Caco-2 (cell line): ENCODE data around the gene NOL3. TPM values are rescaled to one million over a fixed set of nuclear protein-coding genes. Genes with fewer than 3 reads are reported as not detected.

ENCODE experiments used
- BruUV-seq: library from RNA; stranded (reverse); fragments of 400-500 nt; replicated peaks from 2 replicates; lab custom pipeline; 2021; lab: Mats Ljungman, UMichigan
- CTCF ChIA-PET: fragments of 300-600 bp; sonication (Branson Sonifier 250); formaldehyde crosslinking; loops from one replicate; lab custom pipeline; 2022; ENCODE audit warnings: antibody characterized with exemption; lab: Charles Lee
- POLR2A ChIA-PET: fragments of 300-600 bp; sonication (Branson Sonifier 250); formaldehyde crosslinking; loops from one replicate; lab custom pipeline; 2022; ENCODE audit warnings: antibody characterized with exemption; lab: Charles Lee
- DNase-seq, 2 experiments: peaks; one replicate each; pipeline versions ENCODE4 v3.0.0 to v3.0.0-alpha.2; 2020 to 2022
- H3K27me3 ChIP-seq: replicated peaks from 2 replicates; pipeline ENCODE4 v1.6.0; 2011; ENCODE audit warnings: low read length; ENCODE audit not compliant: control insufficient read depth, insufficient read depth
- H3K36me3 ChIP-seq: 2 replicates; pipeline ENCODE4 v1.5.1; 2011; ENCODE audit warnings: low read length; ENCODE audit not compliant: control insufficient read depth, insufficient read depth
- H3K4me1 ChIP-seq: fragments of 250-450 bp; sonication (Bioruptor Pico); 2 replicates; pipeline ENCODE4 v1.5.1; 2020; ENCODE audit warnings: mild to moderate bottlenecking
- H3K4me3 ChIP-seq: 2 replicates; pipeline ENCODE4 v1.5.1; 2011; ENCODE audit warnings: low read depth, mild to moderate bottlenecking, control low read depth, low read length
- H3K9me3 ChIP-seq: fragments of 250-450 bp; sonication (Bioruptor Pico); 2 replicates; pipeline ENCODE4 v1.5.1; 2020; ENCODE audit warnings: mild to moderate bottlenecking, moderate library complexity
- H3K27ac Mint-ChIP-seq: one replicate; pipeline ENCODE4 v1.8.0; 2022; ENCODE audit warnings: mixed read lengths; ENCODE audit not compliant: unreplicated experiment
- H3K27me3 Mint-ChIP-seq: one replicate; pipeline ENCODE4 v1.8.0; 2022; ENCODE audit warnings: mixed read lengths; ENCODE audit not compliant: insufficient read depth, unreplicated experiment
- H3K36me3 Mint-ChIP-seq: one replicate; pipeline ENCODE4 v1.8.0; 2022; ENCODE audit warnings: mild to moderate bottlenecking, mixed read lengths; ENCODE audit not compliant: insufficient read depth, unreplicated experiment
- H3K4me1 Mint-ChIP-seq: one replicate; pipeline ENCODE4 v1.8.0; 2022; ENCODE audit warnings: low read depth, mixed read lengths; ENCODE audit not compliant: unreplicated experiment
- H3K4me3 Mint-ChIP-seq: one replicate; pipeline ENCODE4 v1.8.0; 2022; ENCODE audit warnings: mild to moderate bottlenecking, moderate library complexity, mixed read lengths; ENCODE audit not compliant: unreplicated experiment
- H3K9me3 Mint-ChIP-seq: one replicate; pipeline ENCODE4 v1.8.0; 2022; ENCODE audit warnings: mixed read lengths; ENCODE audit not compliant: unreplicated experiment
- CTCF ChIP-seq, 2 experiments: fragments of 200-600 bp in 1 of 2; IDR thresholded peaks; 1 replicate in 1 of 2; 2 replicates in 1 of 2; pipeline versions ENCODE4 v1.5.1 to v1.8.0; 2011 to 2022; ENCODE audit warnings: antibody characterized with exemption in 1 of 2, control low read depth in 1 of 2, inconsistent platforms in 1 of 2, low read depth in 1 of 2, low read length in 1 of 2, mild to moderate bottlenecking in 1 of 2, moderate library complexity in 1 of 2; ENCODE audit not compliant: insufficient read depth in 1 of 2, severe bottlenecking in 1 of 2, unreplicated experiment in 1 of 2
- intact Hi-C: fragments of 100-400 bp; cut with micrococcal nuclease; formaldehyde crosslinking; loops from one replicate; pipeline ENCODE4 v1.10.0; 2022; ENCODE audit not compliant: unreplicated experiment
- total RNA-seq: library from RNA; stranded (reverse); gene quantifications from 2 replicates; pipeline ENCODE4 v1.2.3, GENCODE V29; 2022

The NOL3 gene
- total RNA-seq, 1 experiment from 2014 or later = 17.4 TPM

- BruUV-seq = no TSS peak
- POLR2A ChIA-PET = no interaction called here
- H3K36me3 Mint-ChIP-seq = peaks cover 79% of the 10 kb centered on the region
- no peaks in the 10 kb centered on the region for H3K9me3 Mint-ChIP-seq
- H3K4me1 Mint-ChIP-seq = no peaks in the 10 kb centered on the region
- intact Hi-C loops = no loop called here
- H3K36me3 ChIP-seq = peaks cover 4% of the 10 kb centered on the region
- TF ChIP-seq CTCF (IDR thresholded peaks at IDR 0.05; ENCODE audit: insufficient read depth in 1 of 2, low read depth in 1 of 2, low read length in 1 of 2, severe bottlenecking in 1 of 2, unreplicated experiment in 1 of 2) = no peak
- H3K27me3 Mint-ChIP-seq = no peaks in the 10 kb centered on the region
- no peak overlapping the region for H3K4me3 Mint-ChIP-seq
- no peaks in the 10 kb centered on the region for H3K9me3 ChIP-seq
- no peak overlapping the region for H3K4me3 ChIP-seq
- CTCF ChIA-PET = interaction anchor here (0.6 to 1.3 kb wide), 2 partner anchors 9 to 28 kb away, joined by 3 read pairs; no protein-coding TSS in a partner anchor
- DNase-seq = no peak
- no peaks in the 10 kb centered on the region; the same call in 1 of the 2 replicates for H3K4me1 ChIP-seq
- no peaks in the 10 kb centered on the region for H3K27me3 ChIP-seq
- no peak overlapping the region for H3K27ac Mint-ChIP-seq
Measured at GRCh38 chr16:67145746-67146145, 24.6 kb upstream of the NOL3 start.

- no peak for TF ChIP-seq CTCF (IDR thresholded peaks at IDR 0.05; ENCODE audit: insufficient read depth in 1 of 2, low read depth in 1 of 2, low read length in 1 of 2, severe bottlenecking in 1 of 2, unreplicated experiment in 1 of 2)
- ChIA-PET CTCF (no interaction called here), POLR2A (no interaction called here)
- no peaks in the 10 kb centered on the region for H3K27me3 Mint-ChIP-seq
- no peak overlapping the region for H3K4me3 ChIP-seq
- DNase-seq = no peak
- no peaks in the 10 kb centered on the region for H3K9me3 ChIP-seq
- H3K9me3 Mint-ChIP-seq = no peaks in the 10 kb centered on the region
- H3K4me1 Mint-ChIP-seq = no peaks in the 10 kb centered on the region
- H3K27me3 ChIP-seq = no peaks in the 10 kb centered on the region
- H3K4me1 ChIP-seq = no peaks in the 10 kb centered on the region; the same call in none of the 2 replicates
- H3K4me3 Mint-ChIP-seq = no peak overlapping the region
- no TSS peak for BruUV-seq
- peaks cover 4% of the 10 kb centered on the region for H3K36me3 ChIP-seq
- intact Hi-C loops = no loop called here
- peaks cover 76% of the 10 kb centered on the region for H3K36me3 Mint-ChIP-seq
- no peak overlapping the region for H3K27ac Mint-ChIP-seq
Measured at GRCh38 chr16:67146523-67147357, 23.6 kb upstream of the NOL3 start.

- Mint-ChIP-seq H3K27me3 (no peaks in the 10 kb centered on the region), H3K4me3 (no peak overlapping the region), H3K9me3 (no peaks in the 10 kb centered on the region), H3K4me1 (no peaks in the 10 kb centered on the region), H3K36me3 (peaks cover 68% of the 10 kb centered on the region), H3K27ac (no peak overlapping the region)
- ChIA-PET CTCF (no interaction called here), POLR2A (no interaction called here)
- Histone ChIP-seq H3K27me3 (no peaks in the 10 kb centered on the region), H3K4me3 (no peak overlapping the region), H3K4me1 (no peaks in the 10 kb centered on the region; the same call in none of the 2 replicates), H3K9me3 (no peaks in the 10 kb centered on the region), H3K36me3 (peaks cover 4% of the 10 kb centered on the region; the same call in 1 of the 2 replicates)
- DNase-seq = no peak
- intact Hi-C loops = no loop called here
- TF ChIP-seq CTCF (IDR thresholded peaks at IDR 0.05; ENCODE audit: insufficient read depth in 1 of 2, low read depth in 1 of 2, low read length in 1 of 2, severe bottlenecking in 1 of 2, unreplicated experiment in 1 of 2) = no peak
- BruUV-seq = TSS peak; percentile 36
Measured at GRCh38 chr16:67147437-67148140, 22.7 kb upstream of the NOL3 start.
